Stimulated activated CD4-positive, alpha-beta T cell treated with anti-CD3 and anti-CD28 coated beads, Interleukin-1b, Interleukin-23, amount 100 ng/mL, for 1 hour (primary cell): ENCODE results near the gene NOXA1.
A peak's percentile ranks its signal among the peaks of the same experiment; 100 is the strongest.

ENCODE experiments used
- DNase-seq, 2 donors: peaks; one replicate each; pipeline ENCODE4 v3.0.0-alpha.2; 2020; ENCODE audit warnings: low read depth in 2 of 2

The NOXA1 gene

GRCh38 chr9:137454597-137455358, 31.6 kb downstream of the NOXA1 start:
- no peak for DNase-seq

GRCh38 chr9:137455359-137455991, 32.3 kb downstream of the NOXA1 start:
- DNase-seq = no peak

GRCh38 chr9:137456061-137456863, 33.1 kb downstream of the NOXA1 start:
- DNase-seq = no peak

GRCh38 chr9:137456864-137457405, 33.7 kb downstream of the NOXA1 start:
- no peak for DNase-seq

GRCh38 chr9:137457406-137458193, 34.4 kb downstream of the NOXA1 start:
- no peak for DNase-seq

- DNase-seq = no peak
Measured at GRCh38 chr9:137458194-137459151, 35.3 kb downstream of the NOXA1 start.

- peak; percentile 90 to 92 for DNase-seq
Measured at GRCh38 chr9:137459152-137459600, 36.0 kb downstream of the NOXA1 start, which contains the start of gene NSMF. Gene NSMF, minus strand, starts transcription at chr9:137459334. Its CDS starts 232 bp downstream, at chr9:137459102.

- DNase-seq = no peak
Measured at GRCh38 chr9:137459601-137460362, 36.6 kb downstream of the NOXA1 start.

GRCh38 chr9:137460363-137461315, 37.4 kb downstream of the NOXA1 start:
- DNase-seq = no peak

- no peak for DNase-seq
Measured at GRCh38 chr9:137461316-137461662, 38.1 kb downstream of the NOXA1 start.

- DNase-seq = peak in 1 of 2 donors; percentile 31
Measured at GRCh38 chr9:137461663-137462395, 38.6 kb downstream of the NOXA1 start.

- no peak for DNase-seq
Measured at GRCh38 chr9:137462396-137462985, 39.3 kb downstream of the NOXA1 start.

GRCh38 chr9:137462986-137463930, 40.1 kb downstream of the NOXA1 start:
- DNase-seq = no peak

GRCh38 chr9:137463931-137464290, 40.7 kb downstream of the NOXA1 start:
- DNase-seq = no peak

- DNase-seq = no peak
Measured at GRCh38 chr9:137464291-137464999, 41.3 kb downstream of the NOXA1 start.
